H1 (cell line): Measurements from ENCODE around the gene SYMPK. TPM values are rescaled to one million over a fixed set of nuclear protein-coding genes. Genes with fewer than 3 reads are reported as not detected.

Source experiments
- CTCF ChIA-PET: fragments of 300-600 bp; sonication (Branson Sonifier 250); formaldehyde crosslinking; loops from one replicate; lab custom pipeline; 2021; ENCODE audit not compliant: partially characterized antibody; lab: Charles Lee
- POLR2A ChIA-PET: fragments of 300-600 bp; sonication (Branson Sonifier 250); formaldehyde crosslinking; loops from one replicate; lab custom pipeline; 2021; ENCODE audit warnings: inconsistent platforms; ENCODE audit not compliant: partially characterized antibody; lab: Charles Lee
- DNase-seq, 2 experiments: peaks; one replicate each; pipeline versions ENCODE4 v3.0.0 to v3.0.0-alpha.2; 2010 to 2022; ENCODE audit warnings: low spot score in 2 of 2, low read depth in 1 of 2, mixed read lengths in 1 of 2
- FAIRE-seq: peaks from 2 replicates; lab custom pipeline; 2011; peaks lifted over from hg19 to GRCh38; lab: Jason Lieb, UNC
- H2AFZ ChIP-seq: 2 replicates; pipeline ENCODE4 v1.8.1; 2012; ENCODE audit warnings: low read length, inconsistent platforms
- H2AK5ac ChIP-seq: 2 replicates; pipeline ENCODE4 v1.6.1; 2013; ENCODE audit warnings: low read depth, low read length
- H2BK120ac ChIP-seq: replicated peaks from 2 replicates; pipeline ENCODE3; 2013; ENCODE audit warnings: low read depth, low read length, inconsistent platforms
- H2BK12ac ChIP-seq: 2 replicates; pipeline ENCODE4 v1.6.1; 2013; ENCODE audit warnings: low read depth, low read length
- H2BK15ac ChIP-seq: 2 replicates; pipeline ENCODE4 v1.6.1; 2013; ENCODE audit warnings: low read length
- H2BK20ac ChIP-seq: 2 replicates; pipeline ENCODE4 v1.6.1; 2013; ENCODE audit warnings: low read length
- H2BK5ac ChIP-seq: 2 replicates; pipeline ENCODE4 v1.6.1; 2013; ENCODE audit warnings: low read depth, low read length
- H3K14ac ChIP-seq: 2 replicates; pipeline ENCODE4 v1.6.1; 2013; ENCODE audit warnings: inconsistent platforms; ENCODE audit not compliant: insufficient read length
- H3K18ac ChIP-seq: 2 replicates; pipeline ENCODE4 v1.6.1; 2013; ENCODE audit warnings: low read length; ENCODE audit errors: extremely low read depth
- H3K23ac ChIP-seq: 2 replicates; pipeline ENCODE4 v1.6.1; 2013; ENCODE audit warnings: inconsistent platforms; ENCODE audit not compliant: insufficient read length
- H3K23me2 ChIP-seq: 2 replicates; pipeline ENCODE4 v1.6.1; 2013; ENCODE audit warnings: low read depth, low read length
- H3K27ac ChIP-seq: 2 replicates; pipeline ENCODE4 v1.6.1; 2011; ENCODE audit warnings: low read depth, low read length, inconsistent platforms
- H3K27me3 ChIP-seq, 4 experiments: replicated peaks in 1 of 4; 1 replicate in 1 of 4; 2 replicates in 3 of 4; pipeline versions ENCODE4 v1.6.1 to v1.8.1; 2011 to 2013; ENCODE audit warnings: low read length in 3 of 4, mild to moderate bottlenecking in 3 of 4, inconsistent platforms in 2 of 4, mixed read lengths in 2 of 4, moderate library complexity in 1 of 4; ENCODE audit not compliant: control insufficient read depth in 3 of 4, insufficient read depth in 3 of 4; ENCODE audit errors: extremely low read depth in 1 of 4
- H3K36me3 ChIP-seq, 4 experiments: 2 replicates each; pipeline versions ENCODE4 v1.6.1 to v1.8.1; 2011 to 2013; ENCODE audit warnings: mild to moderate bottlenecking in 4 of 4, low read length in 3 of 4, moderate library complexity in 2 of 4, control low read depth in 1 of 4, inconsistent platforms in 1 of 4; ENCODE audit not compliant: insufficient read depth in 4 of 4, control insufficient read depth in 2 of 4
- H3K4ac ChIP-seq: replicated peaks from 2 replicates; pipeline ENCODE3; 2013; ENCODE audit warnings: low read length, low read depth, mixed read lengths, inconsistent platforms; ENCODE audit not compliant: insufficient read length
- H3K4me1 ChIP-seq, 4 experiments: replicated peaks in 1 of 4; 1 replicate in 1 of 4; 2 replicates in 3 of 4; pipeline versions ENCODE4 v1.6.1 to v1.8.1; 2011 to 2013; ENCODE audit warnings: low read length in 3 of 4, inconsistent platforms in 2 of 4, mixed read lengths in 1 of 4; ENCODE audit not compliant: insufficient read depth in 4 of 4, control insufficient read depth in 3 of 4
- H3K4me2 ChIP-seq, 2 experiments: 2 replicates each; pipeline versions ENCODE4 v1.6.1 to v1.8.1; 2011 to 2013; ENCODE audit warnings: low read depth in 2 of 2, low read length in 2 of 2, control low read depth in 1 of 2, inconsistent platforms in 1 of 2, mild to moderate bottlenecking in 1 of 2; ENCODE audit not compliant: insufficient read depth in 1 of 2
- H3K4me3 ChIP-seq, 4 experiments: fragments of 200-600, 300-600 bp in 1 of 4; sonication (generic), shearing (Covaris generic), sonication (Bioruptor Twin) in 1 of 4; 2 replicates each; pipeline versions ENCODE4 v1.5.1 to v1.8.1; 2011 to 2016; ENCODE audit warnings: low read length in 4 of 4, low read depth in 3 of 4, control low read depth in 2 of 4, inconsistent platforms in 2 of 4, mild to moderate bottlenecking in 2 of 4, mixed read lengths in 1 of 4, moderate library complexity in 1 of 4; ENCODE audit not compliant: insufficient read depth in 2 of 4; ENCODE audit errors: extremely low read depth in 1 of 4
- H3K56ac ChIP-seq: replicated peaks from 2 replicates; pipeline ENCODE3; 2013; ENCODE audit warnings: low read depth, mild to moderate bottlenecking, mixed read lengths, low read length, inconsistent platforms; ENCODE audit not compliant: insufficient read length
- H3K79me1 ChIP-seq: 2 replicates; pipeline ENCODE4 v1.6.1; 2013; ENCODE audit warnings: low read depth, low read length, control low read depth
- H3K79me2 ChIP-seq, 2 experiments: 2 replicates each; pipeline versions ENCODE4 v1.6.1 to v1.8.1; 2012 to 2013; ENCODE audit warnings: low read length in 2 of 2, mild to moderate bottlenecking in 2 of 2, inconsistent platforms in 1 of 2; ENCODE audit not compliant: insufficient read depth in 2 of 2, control insufficient read depth in 1 of 2
- H3K9ac ChIP-seq, 4 experiments: replicated peaks in 1 of 4; 1 replicate in 1 of 4; 2 replicates in 3 of 4; pipeline versions ENCODE4 v1.6.1 to v1.8.1; 2011 to 2013; ENCODE audit warnings: low read depth in 3 of 4, low read length in 3 of 4, control low read depth in 2 of 4, mild to moderate bottlenecking in 2 of 4, moderate library complexity in 2 of 4, inconsistent platforms in 1 of 4; ENCODE audit errors: extremely low read depth in 1 of 4
- H3K9me3 ChIP-seq, 2 experiments: 2 replicates each; pipeline versions ENCODE4 v1.6.1 to v1.8.1; 2012 to 2013; ENCODE audit warnings: mild to moderate bottlenecking in 2 of 2, moderate library complexity in 2 of 2, control low read depth in 1 of 2, inconsistent platforms in 1 of 2, low read depth in 1 of 2, low read length in 1 of 2, mixed read lengths in 1 of 2; ENCODE audit not compliant: insufficient read depth in 2 of 2
- H4K20me1 ChIP-seq, 2 experiments: replicated peaks in 1 of 2; 2 replicates each; pipeline versions ENCODE3 to v1.8.1; 2011 to 2013; ENCODE audit warnings: inconsistent platforms in 2 of 2, low read length in 2 of 2, mild to moderate bottlenecking in 1 of 2; ENCODE audit not compliant: insufficient read depth in 2 of 2, control insufficient read depth in 1 of 2
- H4K5ac ChIP-seq: 2 replicates; pipeline ENCODE4 v1.6.1; 2013; ENCODE audit warnings: low read length, low read depth, mixed read lengths, inconsistent platforms; ENCODE audit not compliant: insufficient read length
- H4K8ac ChIP-seq: 2 replicates; pipeline ENCODE4 v1.8.0; 2013; ENCODE audit warnings: mild to moderate bottlenecking, moderate library complexity, low read length, inconsistent platforms; ENCODE audit not compliant: insufficient read depth; ENCODE audit errors: extremely low read depth
- H4K91ac ChIP-seq: replicated peaks from 2 replicates; pipeline ENCODE3; 2013; ENCODE audit warnings: low read length, mixed read lengths, inconsistent platforms; ENCODE audit not compliant: insufficient read length
- CEBPB ChIP-seq: IDR thresholded peaks from 2 replicates; pipeline ENCODE4 v1.6.1; 2012; ENCODE audit warnings: low read depth, low read length
- NANOG ChIP-seq: IDR thresholded peaks from 2 replicates; pipeline ENCODE4 v1.6.1; 2011; ENCODE audit warnings: low read length, low read depth, mild to moderate bottlenecking, inconsistent platforms; ENCODE audit not compliant: insufficient read depth, poor library complexity, severe bottlenecking
- WGBS, 2 experiments: shearing (Covaris generic) in 1 of 2; methylation state at CpG; one replicate each; pipeline versions ENCODE4 v1.1.6 to v1.1.7; 2013 to 2015; ENCODE audit warnings: low lambda C conversion rate in 2 of 2, mixed read lengths in 2 of 2, inconsistent platforms in 1 of 2, low coverage in 1 of 2, missing lambda C conversion rate in 1 of 2; ENCODE audit not compliant: insufficient replicate concordance in 2 of 2, insufficient coverage in 1 of 2, insufficient read length in 1 of 2; ENCODE audit errors: extremely low coverage in 1 of 2, missing lambda C conversion rate in 1 of 2; 5-methylcytosine and 5-hydroxymethylcytosine counted together
- polyA plus RNA-seq, 7 experiments: library from polyadenylated mRNA; depleted of rRNA in 3 of 7; stranded (reverse) in 5 of 7; unstranded in 2 of 7; fragments of >200 nt in 5 of 7; fragments of 200-250 nt in 2 of 7; gene quantifications; 1 replicate in 5 of 7; 2 replicates in 1 of 7; 4 replicates in 1 of 7; pipeline versions ENCODE4 v1.2.1 to v1.2.3, GENCODE V29; 2011 to 2013; ENCODE audit warnings: missing spikeins in 2 of 7, mixed read lengths in 2 of 7
- total RNA-seq: library from RNA; stranded (reverse); fragmentation: NEBNext Ultra II Directional; extraction: Animal tissue kit (Norgen Biotek cat#: 25700); gene quantifications from 2 replicates; pipeline ENCODE4 v1.2.1, GENCODE V29; 2021

The SYMPK gene
- total and polyA plus RNA-seq, 2 of the 8 experiments (the other 6 are each of a cell fraction or from before 2014, with no cell fraction given) = 93.6 to 99.5 TPM

- Histone ChIP-seq H3K23me2 (peaks cover 11% of the 10 kb centered on the region; the same call in 1 of the 2 replicates), H3K27ac (peak overlapping the region; percentile 86)
- CTCF ChIA-PET = interaction anchor here (0.6 to 10.7 kb wide), 3 partner anchors 19 to 342 kb away, joined by 3 to 208 read pairs (median 3); partner anchors contain the start of genes FOXA3 and SYMPK
Measured at GRCh38 chr19:45887200-45887710, 24.3 kb upstream of the SYMPK start.

More at GRCh38 chr19:45887200-45887710, 24.3 kb upstream of the SYMPK start:
- Histone ChIP-seq H2BK5ac (peak overlapping the region; percentile 12; the same call in 1 of the 2 replicates), H3K79me2 (no peaks in the 10 kb centered on the region; a peak in 1 of 4 replicates), H3K56ac (no peak overlapping the region), H2BK15ac (no peak overlapping the region), H3K14ac (no peak overlapping the region), H4K8ac (peak overlapping the region; percentile 98; the same call in 1 of the 2 replicates), H4K91ac (peak overlapping the region; percentile 16), H3K4me1 (peaks cover 0 to 16% (median 10%) of the 10 kb centered on the region in 4 experiments; a peak in 6 of 7 replicates), H3K27me3 (no peaks in the 10 kb centered on the region), H2AFZ (peak overlapping the region; percentile 94; the same call in 1 of the 2 replicates), H3K23ac (no peak overlapping the region), H3K4me2 (peak overlapping the region; percentile 49 to 76), H2BK120ac (no peak overlapping the region), H2BK20ac (no peak overlapping the region), H4K5ac (peak overlapping the region; percentile 93), H3K18ac (no peak overlapping the region; the same call in 1 of the 2 replicates), H3K9ac (peak overlapping the region; percentile 58 to 81 (median 70)), H3K9me3 (no peaks in the 10 kb centered on the region), H4K20me1 (peaks cover 3 to 12% of the 10 kb centered on the region in 2 experiments), H3K4ac (no peak overlapping the region), H2AK5ac (no peak overlapping the region), H2BK12ac (no peak overlapping the region; the same call in 1 of the 2 replicates), H3K36me3 (peaks cover 0 to 7% (median 0%) of the 10 kb centered on the region in 4 experiments; a peak in 1 of 8 replicates), H3K4me3 (peak overlapping the region; percentile 71 to 80 (median 78)), H3K79me1 (0 out of 2 replicates have a peak, but pooled peaks cover 2% of the 10 kb centered on the region)
- FAIRE-seq (no peak), DNase-seq (no peak)
- POLR2A ChIA-PET = interaction anchor here (0.8 to 9.8 kb wide), 10 partner anchors 11 to 195 kb away, joined by 3 to 277 read pairs (median 4); partner anchors contain the start of genes FOXA3, MYPOP, QPCTL and SIX5
- TF ChIP-seq CEBPB (peak; percentile 86), NANOG (no peak)
- WGBS, 2 experiments = 46% methylated on average over 10 of the region's 10 CpGs; no CpG with 5 or more reads in 1 of the 2 experiments
